ENCODE measurements around the gene UBA6. TPM values are rescaled to one million over a fixed set of nuclear protein-coding genes. Genes with fewer than 3 reads are reported as not detected.

Gene UBA6
- total RNA-seq, 2 donors from 2014 or later, result 57.2 to 73.2 TPM

GRCh38 chr4:67696061-67696460, 4.9 kb downstream of the UBA6 start:
- H3K27ac ChIP-seq, result no peak overlapping the region
- intact Hi-C loops (cut with DNase I), result loop anchor here (10.0 kb wide), 1 partner anchor 151 kb away; the partner anchor contains the start of gene CENPC
- TF ChIP-seq CTCF (IDR thresholded peaks at IDR 0.05), result no peak
- H3K9me3 ChIP-seq, result no peaks in the 10 kb centered on the region
- no peaks in the 10 kb centered on the region for H3K27me3 ChIP-seq
- H3K4me1 ChIP-seq, result no peaks in the 10 kb centered on the region
- DNase-seq, result no peak
- H3K9ac ChIP-seq (ENCODE audit: low read depth in 2 of 2, low read length in 2 of 2), result no peak overlapping the region
- H3K36me3 ChIP-seq, result no peaks in the 10 kb centered on the region
- no peak overlapping the region for H3K4me3 ChIP-seq

- Histone ChIP-seq H3K27me3 (no peaks in the 10 kb centered on the region), H3K4me1 (no peaks in the 10 kb centered on the region), H3K27ac (no peak overlapping the region), H3K4me3 (no peak overlapping the region), H3K36me3 (no peaks in the 10 kb centered on the region), H3K9me3 (no peaks in the 10 kb centered on the region), H3K9ac (ENCODE audit: low read depth in 2 of 2, low read length in 2 of 2) (no peak overlapping the region)
- TF ChIP-seq CTCF (IDR thresholded peaks at IDR 0.05), result no peak
- intact Hi-C loops (cut with DNase I), result loop anchor here (10.0 kb wide), 1 partner anchor 150 kb away; the partner anchor contains the start of gene CENPC
- DNase-seq, result no peak
Observed at GRCh38 chr4:67694662-67695061, 6.3 kb downstream of the UBA6 start.

- no peaks in the 10 kb centered on the region for H3K36me3 ChIP-seq
- H3K4me3 ChIP-seq, result no peak overlapping the region
- no peak overlapping the region for H3K27ac ChIP-seq
- intact Hi-C loops (cut with DNase I), result loop anchor here (10.0 kb wide), 1 partner anchor 147 kb away; the partner anchor contains the start of gene CENPC
- H3K9me3 ChIP-seq, result no peaks in the 10 kb centered on the region
- no peak for TF ChIP-seq CTCF (IDR thresholded peaks at IDR 0.05)
- no peaks in the 10 kb centered on the region for H3K4me1 ChIP-seq
- no peak for DNase-seq
- no peaks in the 10 kb centered on the region for H3K27me3 ChIP-seq
- no peak overlapping the region for H3K9ac ChIP-seq (ENCODE audit: low read depth in 2 of 2, low read length in 2 of 2)
Observed at GRCh38 chr4:67691328-67691727, 9.6 kb downstream of the UBA6 start.

GRCh38 chr4:67687636-67688035, 13.3 kb downstream of the UBA6 start:
- Histone ChIP-seq H3K4me1 (no peaks in the 10 kb centered on the region), H3K9me3 (no peaks in the 10 kb centered on the region), H3K9ac (ENCODE audit: low read depth in 2 of 2, low read length in 2 of 2) (no peak overlapping the region), H3K27me3 (no peaks in the 10 kb centered on the region), H3K36me3 (no peaks in the 10 kb centered on the region), H3K27ac (no peak overlapping the region), H3K4me3 (no peak overlapping the region)
- DNase-seq, result no peak
- intact Hi-C loops (cut with DNase I), result no loop called here
- TF ChIP-seq CTCF (IDR thresholded peaks at IDR 0.05), result no peak

- no peaks in the 10 kb centered on the region for H3K27me3 ChIP-seq
- H3K36me3 ChIP-seq, result no peaks in the 10 kb centered on the region
- no peak overlapping the region for H3K27ac ChIP-seq
- intact Hi-C loops (cut with DNase I), result no loop called here
- no peak overlapping the region for H3K9ac ChIP-seq (ENCODE audit: low read depth in 2 of 2, low read length in 2 of 2)
- H3K4me3 ChIP-seq, result no peak overlapping the region
- DNase-seq, result no peak
- TF ChIP-seq CTCF (IDR thresholded peaks at IDR 0.05), result no peak
- no peaks in the 10 kb centered on the region for H3K4me1 ChIP-seq
- no peaks in the 10 kb centered on the region for H3K9me3 ChIP-seq
Observed at GRCh38 chr4:67685532-67685859, 15.5 kb downstream of the UBA6 start.
